ENCODE results near the gene UPB1. TPM values are rescaled to one million over a fixed set of nuclear protein-coding genes. Genes with fewer than 3 reads are reported as not detected.
"Not testable (repeated sequence)": the region's sequence is repeated elsewhere in the genome, so short reads cannot be mapped to it uniquely, and the experiment has no call there.

The UPB1 gene
- total and polyA plus RNA-seq, 4 experiments from 2014 or later: 1.1 to 1.4 TPM; not detected in 2

- intact Hi-C loops (cut with micrococcal nuclease): loop anchor here (1.0 to 10.0 kb wide), 3 partner anchors 104 to 541 kb away; partner anchors contain the start of gene GSTT2
- Mint-ChIP-seq H3K9me3 (no peaks in the 10 kb centered on the region), H3K27me3 (no peaks in the 10 kb centered on the region), H3K4me1 (peaks cover 8 to 12% (median 10%) of the 10 kb centered on the region in 4 donors), H3K27ac (peak overlapping the region in 1 of 7 donors; percentile 65), H3K36me3 (no peaks in the 10 kb centered on the region), H3K4me3 (no peak overlapping the region)
- no peaks in the 10 kb centered on the region for H3K36me3 ChIP-seq (ENCODE audit: insufficient read depth, low read length)
- H3K9me3 ChIP-seq (ENCODE audit: control insufficient read depth in 1 of 2, low read length in 2 of 2): no peaks in the 10 kb centered on the region
- POLR2A ChIA-PET (ENCODE audit: partially characterized antibody): interaction anchor here (1.3 kb wide), 1 partner anchor 97 kb away, joined by 3 read pairs; the partner anchor contains the start of gene ADORA2A
- peak; percentile 68 to 79 (median 70) for DNase-seq
- CTCF ChIA-PET (ENCODE audit: partially characterized antibody): interaction anchor here (1.0 to 2.2 kb wide), 8 partner anchors 10 to 371 kb away, joined by 3 to 8 read pairs (median 4); partner anchors contain the start of gene ADORA2A
- H3K4me3 ChIP-seq (ENCODE audit: low read length in 2 of 2): no peak overlapping the region
- no peaks in the 10 kb centered on the region for H3K27me3 ChIP-seq (ENCODE audit: insufficient read depth, low read length)
- H3K4me1 ChIP-seq (ENCODE audit: insufficient read depth, low read length): peaks cover 7% of the 10 kb centered on the region
- H3K27ac ChIP-seq (ENCODE audit: low read depth, low read length): no peak overlapping the region
Measured at GRCh38 chr22:24525416-24526037, 30.4 kb downstream of the UPB1 start.

- no peaks in the 10 kb centered on the region for H3K9me3 Mint-ChIP-seq
- Histone ChIP-seq H3K27ac (ENCODE audit: low read depth, low read length) (no peak overlapping the region), H3K36me3 (ENCODE audit: insufficient read depth, low read length) (no peaks in the 10 kb centered on the region), H3K4me3 (ENCODE audit: low read length in 2 of 2) (no peak overlapping the region), H3K4me1 (ENCODE audit: insufficient read depth, low read length) (peaks cover 7% of the 10 kb centered on the region), H3K9me3 (ENCODE audit: control insufficient read depth in 1 of 2, low read length in 2 of 2) (no peaks in the 10 kb centered on the region), H3K27me3 (ENCODE audit: insufficient read depth, low read length) (no peaks in the 10 kb centered on the region)
- DNase-seq: no peak
- intact Hi-C loops (cut with micrococcal nuclease): loop anchor here (10.0 kb wide), 1 partner anchor 541 kb away; the partner anchor contains the start of gene GSTT2
- no peak overlapping the region for H3K4me3 Mint-ChIP-seq
- no peaks in the 10 kb centered on the region for H3K36me3 Mint-ChIP-seq
- no peak overlapping the region for H3K27ac Mint-ChIP-seq
- POLR2A ChIA-PET (ENCODE audit: partially characterized antibody): interaction anchor here (1.3 kb wide), 1 partner anchor 98 kb away, joined by 3 read pairs; the partner anchor contains the start of gene ADORA2A
- H3K27me3 Mint-ChIP-seq: no peaks in the 10 kb centered on the region
- CTCF ChIA-PET (ENCODE audit: partially characterized antibody): interaction anchor here (1.0 to 2.2 kb wide), 8 partner anchors 10 to 371 kb away, joined by 3 to 8 read pairs (median 4); partner anchors contain the start of gene ADORA2A
- H3K4me1 Mint-ChIP-seq: peaks cover 8 to 12% (median 10%) of the 10 kb centered on the region in 4 donors
Measured at GRCh38 chr22:24526191-24526590, 31.1 kb downstream of the UPB1 start.

- Mint-ChIP-seq H3K36me3 (no peaks in the 10 kb centered on the region), H3K4me3 (no peak overlapping the region), H3K27me3 (no peaks in the 10 kb centered on the region), H3K9me3 (no peaks in the 10 kb centered on the region), H3K27ac (peak overlapping the region in 1 of 7 donors; percentile 64), H3K4me1 (peaks cover 4 to 6% (median 6%) of the 10 kb centered on the region in 4 donors)
- Histone ChIP-seq H3K9me3 (ENCODE audit: control insufficient read depth in 1 of 2, low read length in 2 of 2) (no peaks in the 10 kb centered on the region), H3K4me3 (ENCODE audit: low read length in 2 of 2) (no peak overlapping the region), H3K4me1 (ENCODE audit: insufficient read depth, low read length) (peaks cover 7% of the 10 kb centered on the region), H3K27ac (ENCODE audit: low read depth, low read length) (no peak overlapping the region), H3K27me3 (ENCODE audit: insufficient read depth, low read length) (no peaks in the 10 kb centered on the region), H3K36me3 (ENCODE audit: insufficient read depth, low read length) (no peaks in the 10 kb centered on the region)
- DNase-seq: no peak
- intact Hi-C loops (cut with micrococcal nuclease): loop anchor here (10.0 kb wide), 1 partner anchor 545 kb away; the partner anchor contains the start of gene GSTT2
- ChIA-PET POLR2A (ENCODE audit: partially characterized antibody) (no interaction called here), CTCF (ENCODE audit: partially characterized antibody) (interaction anchor here (1.0 to 2.0 kb wide), 4 partner anchors 8 to 205 kb away, joined by 3 to 7 read pairs (median 3); no protein-coding TSS in a partner anchor)
Measured at GRCh38 chr22:24529898-24530297, 34.8 kb downstream of the UPB1 start.

GRCh38 chr22:24530968-24531367 is 35.8 kb downstream of the UPB1 start:
- H3K9me3 ChIP-seq (ENCODE audit: control insufficient read depth in 1 of 2, low read length in 2 of 2); H3K27ac ChIP-seq (ENCODE audit: low read depth, low read length); H3K4me3 Mint-ChIP-seq; H3K36me3 Mint-ChIP-seq; H3K4me3 ChIP-seq (ENCODE audit: low read length in 2 of 2); H3K27ac Mint-ChIP-seq; H3K4me1 Mint-ChIP-seq; POLR2A ChIA-PET (ENCODE audit: partially characterized antibody); H3K9me3 Mint-ChIP-seq; intact Hi-C loops (cut with micrococcal nuclease); H3K36me3 ChIP-seq (ENCODE audit: insufficient read depth, low read length); DNase-seq; H3K27me3 ChIP-seq (ENCODE audit: insufficient read depth, low read length); H3K27me3 Mint-ChIP-seq; H3K4me1 ChIP-seq (ENCODE audit: insufficient read depth, low read length): not testable (repeated sequence)
- CTCF ChIA-PET (ENCODE audit: partially characterized antibody): interaction anchor here (2.0 kb wide), 1 partner anchor 109 kb away, joined by 7 read pairs; no protein-coding TSS in a partner anchor

- Histone ChIP-seq H3K4me1 (ENCODE audit: insufficient read depth, low read length) (no peaks in the 10 kb centered on the region), H3K27ac (ENCODE audit: low read depth, low read length) (no peak overlapping the region), H3K4me3 (ENCODE audit: low read length in 2 of 2) (no peak overlapping the region), H3K9me3 (ENCODE audit: control insufficient read depth in 1 of 2, low read length in 2 of 2) (no peaks in the 10 kb centered on the region), H3K36me3 (ENCODE audit: insufficient read depth, low read length) (no peaks in the 10 kb centered on the region), H3K27me3 (ENCODE audit: insufficient read depth, low read length) (no peaks in the 10 kb centered on the region)
- Mint-ChIP-seq H3K9me3 (no peaks in the 10 kb centered on the region), H3K27me3 (no peaks in the 10 kb centered on the region), H3K4me3 (no peak overlapping the region), H3K27ac (no peak overlapping the region), H3K36me3 (no peaks in the 10 kb centered on the region), H3K4me1 (no peaks in the 10 kb centered on the region)
- ChIA-PET POLR2A (ENCODE audit: partially characterized antibody) (no interaction called here), CTCF (ENCODE audit: partially characterized antibody) (no interaction called here)
- DNase-seq: no peak
- intact Hi-C loops (cut with micrococcal nuclease): no loop called here
Measured at GRCh38 chr22:24532075-24532474, 36.9 kb downstream of the UPB1 start.

GRCh38 chr22:24535348-24535747 is 40.2 kb downstream of the UPB1 start:
- Mint-ChIP-seq H3K27me3 (no peaks in the 10 kb centered on the region), H3K36me3 (peaks cover 4 to 10% of the 10 kb centered on the region in 2 donors), H3K4me1 (no peaks in the 10 kb centered on the region), H3K4me3 (no peak overlapping the region), H3K9me3 (no peaks in the 10 kb centered on the region), H3K27ac (no peak overlapping the region)
- intact Hi-C loops (cut with micrococcal nuclease): no loop called here
- DNase-seq: no peak
- Histone ChIP-seq H3K36me3 (ENCODE audit: insufficient read depth, low read length) (no peaks in the 10 kb centered on the region), H3K4me3 (ENCODE audit: low read length in 2 of 2) (no peak overlapping the region), H3K9me3 (ENCODE audit: control insufficient read depth in 1 of 2, low read length in 2 of 2) (no peaks in the 10 kb centered on the region), H3K27me3 (ENCODE audit: insufficient read depth, low read length) (no peaks in the 10 kb centered on the region), H3K4me1 (ENCODE audit: insufficient read depth, low read length) (no peaks in the 10 kb centered on the region), H3K27ac (ENCODE audit: low read depth, low read length) (no peak overlapping the region)
- POLR2A ChIA-PET (ENCODE audit: partially characterized antibody): no interaction called here
- CTCF ChIA-PET (ENCODE audit: partially characterized antibody): no interaction called here

- CTCF ChIA-PET (ENCODE audit: partially characterized antibody): interaction anchor here (1.4 kb wide), 1 partner anchor 10 kb away, joined by 5 read pairs; no protein-coding TSS in a partner anchor
- H3K4me1 ChIP-seq (ENCODE audit: insufficient read depth, low read length): no peaks in the 10 kb centered on the region
- H3K27ac ChIP-seq (ENCODE audit: low read depth, low read length): no peak overlapping the region
- H3K27me3 ChIP-seq (ENCODE audit: insufficient read depth, low read length): no peaks in the 10 kb centered on the region
- Mint-ChIP-seq H3K36me3 (peaks cover 10 to 17% of the 10 kb centered on the region in 2 donors), H3K27ac (no peak overlapping the region), H3K27me3 (no peaks in the 10 kb centered on the region), H3K4me3 (no peak overlapping the region), H3K4me1 (no peaks in the 10 kb centered on the region), H3K9me3 (no peaks in the 10 kb centered on the region)
- H3K4me3 ChIP-seq (ENCODE audit: low read length in 2 of 2): no peak overlapping the region
- no peaks in the 10 kb centered on the region for H3K9me3 ChIP-seq (ENCODE audit: control insufficient read depth in 1 of 2, low read length in 2 of 2)
- no peak for DNase-seq
- intact Hi-C loops (cut with micrococcal nuclease): no loop called here
- H3K36me3 ChIP-seq (ENCODE audit: insufficient read depth, low read length): peaks cover 7% of the 10 kb centered on the region
- POLR2A ChIA-PET (ENCODE audit: partially characterized antibody): interaction anchor here (0.6 kb wide), 1 partner anchor 19 kb away, joined by 3 read pairs; the partner anchor contains the start of gene GUCD1
Measured at GRCh38 chr22:24536089-24536488, 41.0 kb downstream of the UPB1 start.
